HG02981 (cell line): ENCODE measurements around the gene ALAS1.

Source experiments
- ATAC-seq: cut with Tn5 transposase; IDR thresholded peaks from one replicate; pipeline ENCODE4 v1.9.1; 2021; ENCODE audit warnings: mild to moderate bottlenecking, moderate library complexity; ENCODE audit not compliant: unreplicated experiment

The ALAS1 gene

DNA sequence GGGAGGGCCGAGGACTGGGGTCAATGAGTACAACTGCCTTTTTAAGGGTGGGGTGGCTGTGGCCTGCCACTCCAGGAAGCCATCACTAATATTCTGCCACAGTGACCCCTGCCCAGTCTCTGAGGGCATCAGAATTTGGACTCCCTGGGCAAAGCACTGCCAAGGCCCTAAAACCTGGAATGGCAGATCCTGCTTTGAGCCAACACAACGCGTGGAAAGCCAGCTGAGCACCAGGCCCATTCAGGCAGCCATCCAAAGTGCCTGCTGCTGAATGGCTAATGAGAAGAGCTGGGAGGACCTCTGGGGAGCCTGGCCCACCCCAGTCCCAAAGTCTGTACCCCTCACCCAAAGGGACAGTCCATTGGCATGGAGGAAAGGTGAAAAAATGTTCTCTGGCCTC lies 36.0 kb downstream of the ALAS1 start:
- ATAC-seq, result no peak

GRCh38 chr3:52234516-52235447 lies 36.8 kb downstream of the ALAS1 start:
- ATAC-seq, result no peak

DNA sequence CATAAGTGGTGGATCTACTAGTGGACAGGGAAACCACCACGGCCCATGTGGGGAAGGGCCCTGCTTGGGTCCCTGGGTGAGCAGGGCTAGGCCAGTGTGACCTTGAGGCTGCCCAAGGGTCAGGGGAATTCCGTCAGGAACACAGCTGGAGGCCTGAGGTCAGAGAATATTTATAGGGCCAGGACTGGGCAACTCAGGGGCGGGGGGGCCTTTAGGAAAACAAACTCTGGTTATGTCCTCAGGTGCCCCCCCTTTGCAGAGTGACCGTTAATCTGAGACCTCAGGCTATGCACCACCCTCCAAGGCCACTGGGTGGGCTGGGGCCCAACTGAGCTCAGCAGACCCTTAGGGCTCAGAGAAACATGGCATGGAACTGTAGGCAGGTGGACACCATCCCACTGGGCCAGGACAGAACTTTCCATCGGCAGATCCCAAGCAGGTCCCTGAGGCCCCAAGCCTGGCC lies 38.5 kb downstream of the ALAS1 start:
- no peak for ATAC-seq

DNA sequence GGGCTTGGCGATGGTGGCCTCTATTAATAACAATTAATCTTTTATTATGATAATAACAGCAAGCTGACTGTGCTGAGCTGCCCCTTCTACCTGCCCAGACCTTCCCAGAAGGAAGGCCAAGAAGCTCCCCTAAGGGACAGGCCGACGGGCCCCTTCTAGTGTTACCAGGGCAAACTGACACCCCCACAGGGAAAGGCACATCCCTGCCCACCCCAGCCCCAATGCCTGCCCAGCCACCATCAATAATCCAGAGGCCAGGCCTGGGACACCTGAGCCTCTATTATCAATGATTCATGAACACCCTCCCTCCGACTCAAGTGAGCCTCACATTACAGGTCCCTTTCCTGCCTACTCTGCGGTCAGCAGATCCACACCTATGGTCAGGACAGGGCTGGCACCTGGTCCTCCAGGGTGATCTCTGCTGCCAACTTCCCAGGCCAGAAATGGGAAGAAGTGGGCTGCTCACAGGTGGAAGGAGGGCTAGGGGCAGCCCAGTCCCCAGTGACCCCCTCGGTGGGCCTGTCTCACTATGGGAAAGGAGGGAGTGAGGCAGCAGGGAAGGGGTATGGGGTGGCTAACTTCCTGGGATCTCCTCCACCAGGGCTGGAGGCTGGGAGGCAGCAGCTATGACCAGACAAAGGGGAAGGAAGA lies 39.2 kb downstream of the ALAS1 start:
- ATAC-seq, result no peak

DNA sequence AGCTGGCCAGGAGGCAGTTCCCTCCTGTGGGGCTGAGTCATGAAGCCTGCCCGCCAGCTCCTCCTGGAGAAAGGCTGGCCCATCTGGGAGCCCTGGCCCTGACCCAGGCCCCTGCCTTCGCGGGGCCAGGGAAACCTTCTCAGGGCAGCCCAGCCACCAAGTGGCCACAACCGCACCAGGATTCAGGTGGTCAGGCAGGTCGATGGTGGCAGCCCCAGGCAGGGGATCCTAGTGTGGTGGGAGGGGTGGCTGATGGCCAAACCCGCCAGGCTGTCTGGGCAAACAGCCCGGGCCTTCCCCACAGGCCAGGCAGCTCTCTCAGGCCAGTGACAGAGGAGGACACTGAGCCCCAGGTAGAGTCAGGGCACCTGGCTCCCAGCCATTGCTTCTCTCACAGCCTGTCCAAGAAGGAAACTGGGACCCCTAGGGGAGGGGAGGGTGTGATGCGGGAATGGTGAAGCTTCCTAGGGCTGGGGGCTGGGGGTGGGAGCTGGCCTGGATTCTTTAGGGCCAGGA lies 39.8 kb downstream of the ALAS1 start:
- ATAC-seq, result no peak

- no peak for ATAC-seq
Measured at GRCh38 chr3:52238193-52238760, 40.3 kb downstream of the ALAS1 start.

- ATAC-seq, result peak; percentile 72
Measured at GRCh38 chr3:52238761-52239701, 41.1 kb downstream of the ALAS1 start, which contains the start of gene TWF2. Gene TWF2, minus strand, starts transcription at chr3:52239158. Its CDS starts 142 bp downstream, at chr3:52239016.

GRCh38 chr3:52240059-52240885 lies 42.3 kb downstream of the ALAS1 start:
- no peak for ATAC-seq

DNA sequence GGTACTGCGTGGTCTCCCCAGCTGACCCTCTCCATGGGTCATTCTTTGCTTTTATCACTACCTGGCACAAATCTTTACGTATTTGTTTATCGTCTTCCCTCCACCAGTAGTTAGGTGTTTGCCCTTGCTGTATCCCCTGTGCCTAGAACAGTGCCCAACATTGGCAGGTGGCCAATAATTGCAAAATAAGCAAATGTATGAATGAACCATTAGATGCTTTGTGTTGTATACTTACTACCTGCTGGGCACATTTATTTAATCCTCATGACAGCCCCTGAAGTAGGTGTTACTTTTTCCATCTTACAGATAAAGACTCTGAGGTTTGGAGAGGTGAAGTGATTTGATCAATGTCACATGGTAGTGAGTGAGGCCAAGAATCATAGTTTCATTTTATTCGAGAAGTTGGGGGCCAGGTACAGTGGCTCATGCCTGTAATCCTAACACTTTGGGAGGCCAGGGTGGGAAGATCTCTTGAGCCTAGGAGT lies 43.0 kb downstream of the ALAS1 start:
- no peak for ATAC-seq

- no peak for ATAC-seq
Measured at GRCh38 chr3:52242039-52242438, 44.1 kb downstream of the ALAS1 start.

GRCh38 chr3:52243791-52244628 lies 46.0 kb downstream of the ALAS1 start:
- ATAC-seq, result peak; percentile 40

DNA sequence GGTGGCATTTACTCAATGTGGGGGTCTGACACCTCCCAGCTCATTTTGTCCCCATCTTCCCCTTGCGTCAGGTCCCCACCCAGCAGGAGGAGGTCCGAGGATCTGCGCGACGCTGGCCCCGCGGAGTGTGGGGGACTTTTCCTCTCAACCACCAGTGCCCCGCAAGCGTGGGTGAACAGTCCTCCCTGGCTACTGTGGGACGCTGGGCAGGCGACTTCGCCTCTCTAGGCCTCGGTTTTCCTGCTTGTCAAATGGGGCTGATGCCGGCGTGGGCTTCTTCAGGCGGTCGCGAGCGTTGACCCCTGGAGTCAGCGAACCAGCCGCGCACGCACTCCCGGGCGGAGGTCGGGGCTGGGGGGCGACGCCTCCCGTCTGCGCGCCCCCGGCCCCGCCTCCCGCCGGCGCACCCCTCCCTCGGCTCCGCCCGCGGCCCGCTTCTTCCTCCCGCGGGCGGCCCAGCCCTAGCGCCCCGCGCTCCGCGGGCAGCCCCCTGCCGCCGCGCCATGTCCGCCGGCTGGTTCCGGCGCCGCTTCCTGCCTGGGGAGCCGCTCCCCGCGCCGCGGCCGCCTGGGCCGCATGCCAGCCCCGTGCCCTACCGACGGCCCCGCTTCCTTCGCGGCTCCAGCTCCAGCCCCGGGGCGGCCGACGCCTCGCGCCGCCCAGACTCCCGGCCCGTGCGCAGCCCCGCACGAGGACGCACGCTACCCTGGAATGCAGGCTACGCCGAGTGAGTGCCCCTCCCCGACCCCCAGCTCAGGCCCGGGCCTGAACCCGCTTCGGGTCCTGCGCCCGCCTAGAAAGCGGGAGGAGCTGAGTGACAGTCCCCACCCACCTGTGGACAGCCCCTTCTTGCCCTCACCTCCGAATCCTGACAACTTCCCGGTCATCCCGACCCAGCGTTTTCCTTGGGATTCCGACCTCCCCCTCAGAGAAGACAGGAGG lies 47.6 kb downstream of the ALAS1 start, which contains the start of gene PPM1M:
Gene PPM1M (plus strand): TSS at position 438 of the 942 bp plus-strand sequence. CDS start 66 bp downstream, at position 504.
- no peak for ATAC-seq

GRCh38 chr3:52246264-52246620 lies 48.3 kb downstream of the ALAS1 start:
- ATAC-seq, result no peak

DNA sequence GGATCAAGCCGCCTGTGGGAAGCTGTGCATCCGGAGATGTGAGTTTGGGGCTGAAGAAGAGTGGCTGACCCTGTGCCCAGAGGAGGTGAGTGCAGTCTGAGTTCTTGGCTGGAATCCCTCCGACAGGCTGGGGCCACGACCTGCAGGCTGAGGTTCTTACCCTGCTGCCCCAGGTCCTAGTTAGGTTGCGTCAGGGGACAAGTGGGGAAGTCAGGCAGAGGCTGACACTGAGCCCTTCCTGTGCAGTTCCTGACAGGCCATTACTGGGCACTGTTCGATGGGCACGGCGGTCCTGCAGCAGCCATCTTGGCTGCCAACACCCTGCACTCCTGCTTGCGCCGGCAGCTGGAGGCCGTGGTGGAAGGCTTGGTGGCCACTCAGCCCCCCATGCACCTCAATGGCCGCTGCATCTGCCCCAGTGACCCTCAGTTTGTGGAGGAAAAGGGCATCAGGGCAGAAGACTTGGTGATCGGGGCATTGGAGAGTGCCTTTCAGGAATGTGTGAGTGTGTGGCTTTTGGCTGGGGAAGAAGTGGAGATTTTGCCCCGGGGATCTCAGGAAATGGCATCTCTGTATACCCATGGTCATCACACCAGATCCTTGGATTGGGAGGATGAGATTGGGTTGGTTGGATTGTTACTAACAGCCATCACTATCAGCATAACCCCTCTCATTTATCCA lies 48.9 kb downstream of the ALAS1 start:
- no peak for ATAC-seq

DNA sequence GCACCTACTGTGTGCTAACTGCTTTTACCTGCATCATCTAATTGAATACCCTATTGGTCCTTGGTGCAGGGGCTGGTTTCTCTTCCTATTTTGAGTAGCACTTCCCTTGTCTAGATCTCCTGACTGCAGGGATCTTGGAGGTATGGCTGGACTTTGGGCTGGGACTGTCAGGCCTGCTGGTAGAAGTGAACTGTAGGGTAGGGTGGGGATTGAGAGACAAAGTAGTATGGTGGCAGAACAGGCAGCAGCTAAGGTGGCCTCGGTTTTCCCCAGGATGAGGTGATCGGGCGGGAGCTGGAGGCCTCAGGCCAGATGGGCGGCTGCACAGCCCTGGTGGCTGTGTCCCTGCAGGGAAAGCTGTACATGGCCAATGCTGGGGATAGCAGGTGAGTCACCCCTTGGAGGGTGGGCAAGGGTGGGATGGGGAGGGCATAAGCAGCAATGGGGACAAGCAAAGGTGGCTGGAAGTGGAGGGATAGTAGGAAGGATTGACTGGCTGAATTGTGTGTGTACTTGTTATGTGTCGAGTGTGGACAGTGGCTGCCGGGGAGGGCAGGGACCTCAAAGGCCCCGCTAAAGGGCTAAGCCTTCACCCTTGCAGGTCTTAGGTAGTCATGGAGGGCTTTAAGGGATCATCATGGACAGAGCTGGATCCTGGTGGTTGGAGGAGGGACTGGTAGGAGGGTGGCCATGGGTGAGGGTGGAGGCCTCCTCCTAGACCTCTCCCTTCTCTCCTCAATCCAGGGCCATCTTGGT lies 49.6 kb downstream of the ALAS1 start:
- ATAC-seq, result no peak

DNA sequence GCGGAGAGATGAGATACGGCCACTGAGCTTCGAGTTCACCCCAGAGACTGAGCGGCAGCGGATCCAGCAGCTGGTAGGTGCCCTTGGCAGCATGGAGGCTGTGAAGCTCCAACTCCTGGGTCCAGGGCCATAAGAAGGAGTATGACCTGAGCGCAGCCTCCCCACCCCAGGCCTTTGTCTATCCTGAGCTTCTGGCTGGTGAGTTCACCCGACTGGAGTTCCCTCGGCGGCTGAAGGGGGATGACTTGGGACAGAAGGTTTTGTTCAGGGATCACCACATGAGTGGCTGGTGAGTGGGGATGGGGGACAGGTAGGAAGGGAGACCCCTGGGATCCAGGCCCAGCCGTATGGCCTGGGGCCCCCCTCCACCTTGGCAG lies 50.2 kb downstream of the ALAS1 start:
- no peak for ATAC-seq
